NCI-H2029 (cell line): Measurements from ENCODE around the gene TNS3.

Experiments
- DNase-seq: peaks from one replicate; lab custom pipeline; 2025; lab: John Stamatoyannopoulos, UW

TNS3 gene

DNA sequence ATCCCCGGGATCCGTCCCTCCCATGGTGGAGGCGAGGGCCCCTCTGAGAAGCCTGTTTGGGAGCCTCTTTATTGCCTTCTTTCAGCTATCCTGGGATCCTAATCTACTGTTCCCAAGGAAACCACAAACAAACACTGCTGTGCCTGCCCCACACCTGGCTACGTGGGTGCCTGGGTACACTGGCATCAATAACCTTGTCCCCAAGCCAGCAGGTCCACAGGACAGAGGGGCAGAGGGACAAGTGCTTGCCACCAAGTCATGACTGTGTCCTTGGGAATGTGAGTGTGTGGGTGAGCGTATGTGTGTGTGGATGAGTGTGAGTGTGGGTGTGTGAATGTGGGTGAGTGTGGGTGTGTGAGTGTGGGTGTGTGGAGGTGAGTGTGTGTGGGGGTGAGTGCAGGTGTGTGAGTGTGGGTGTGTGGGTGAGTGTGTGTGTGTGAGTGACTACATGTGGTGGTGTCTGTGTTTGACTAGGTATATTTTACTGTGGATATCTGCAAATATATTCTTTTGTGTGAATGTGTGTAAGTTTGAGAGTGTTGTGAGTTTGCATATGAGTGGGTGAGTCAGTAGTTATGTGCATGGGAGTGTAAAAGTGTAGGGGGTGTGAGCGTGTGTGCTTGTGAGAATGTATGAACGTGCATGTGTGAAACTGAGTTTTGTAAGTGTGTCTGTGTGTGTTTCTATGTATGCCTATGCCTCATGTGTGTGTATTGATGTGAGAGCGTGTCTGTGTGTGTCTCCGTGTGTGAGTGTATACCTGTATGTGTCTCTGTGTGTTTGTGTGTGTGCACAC, 96.1 kb downstream of the TNS3 start:
- DNase-seq = peak; percentile 39

DNA sequence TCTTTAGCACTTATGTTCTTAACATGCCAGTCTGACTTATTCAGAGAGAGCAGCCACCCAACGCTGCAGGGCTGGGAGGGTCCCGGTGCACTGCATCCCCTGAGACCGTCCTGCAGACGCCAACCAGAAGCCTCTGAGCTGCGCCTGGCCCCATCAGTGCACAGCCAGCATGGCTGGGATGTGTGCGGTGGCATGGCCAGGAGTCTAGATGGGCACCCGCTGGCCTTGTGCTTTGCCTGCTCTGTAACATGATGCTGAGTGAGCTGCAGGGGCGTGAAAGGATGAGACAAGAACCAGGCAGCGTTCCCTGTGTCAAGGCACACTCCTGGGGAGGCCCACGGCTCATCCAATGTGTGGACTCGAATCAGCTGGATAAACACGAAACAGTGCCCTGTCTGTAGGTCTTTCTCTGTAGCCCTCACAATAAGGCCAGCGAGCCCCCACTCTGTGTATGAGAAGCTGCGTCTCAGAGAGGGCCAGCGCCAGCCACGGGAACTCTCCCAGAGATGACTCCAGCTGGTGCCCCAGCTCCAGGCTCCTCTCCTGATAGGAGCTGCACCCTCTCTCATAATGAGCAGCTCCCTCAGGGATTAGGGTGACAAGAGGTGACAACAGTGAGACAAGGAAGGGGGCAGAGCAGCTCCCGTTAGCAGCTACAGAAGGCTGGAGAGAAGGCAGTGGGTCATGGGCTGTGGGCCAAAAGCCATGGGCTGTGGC, 96.8 kb downstream of the TNS3 start:
- DNase-seq = no peak

DNA sequence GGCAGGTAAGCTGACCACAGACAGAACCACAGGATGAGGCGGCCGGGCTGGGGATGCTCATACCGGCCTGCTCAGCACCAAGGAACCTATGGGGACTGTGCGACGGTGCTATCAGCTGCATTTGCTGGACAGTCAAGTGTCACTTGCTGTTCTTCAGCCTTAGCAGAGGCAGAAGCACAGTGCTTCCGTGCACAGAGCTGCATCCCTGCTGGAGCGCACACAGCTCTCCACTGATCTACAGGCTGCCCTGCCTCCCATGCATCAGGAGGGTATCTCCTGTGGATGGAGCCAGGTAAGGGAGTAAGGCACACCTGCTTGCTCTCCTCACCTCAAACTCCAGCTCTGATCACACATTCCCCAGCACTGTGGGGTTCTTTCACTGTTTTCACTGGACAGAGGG, 97.5 kb downstream of the TNS3 start:
- DNase-seq = no peak

DNA sequence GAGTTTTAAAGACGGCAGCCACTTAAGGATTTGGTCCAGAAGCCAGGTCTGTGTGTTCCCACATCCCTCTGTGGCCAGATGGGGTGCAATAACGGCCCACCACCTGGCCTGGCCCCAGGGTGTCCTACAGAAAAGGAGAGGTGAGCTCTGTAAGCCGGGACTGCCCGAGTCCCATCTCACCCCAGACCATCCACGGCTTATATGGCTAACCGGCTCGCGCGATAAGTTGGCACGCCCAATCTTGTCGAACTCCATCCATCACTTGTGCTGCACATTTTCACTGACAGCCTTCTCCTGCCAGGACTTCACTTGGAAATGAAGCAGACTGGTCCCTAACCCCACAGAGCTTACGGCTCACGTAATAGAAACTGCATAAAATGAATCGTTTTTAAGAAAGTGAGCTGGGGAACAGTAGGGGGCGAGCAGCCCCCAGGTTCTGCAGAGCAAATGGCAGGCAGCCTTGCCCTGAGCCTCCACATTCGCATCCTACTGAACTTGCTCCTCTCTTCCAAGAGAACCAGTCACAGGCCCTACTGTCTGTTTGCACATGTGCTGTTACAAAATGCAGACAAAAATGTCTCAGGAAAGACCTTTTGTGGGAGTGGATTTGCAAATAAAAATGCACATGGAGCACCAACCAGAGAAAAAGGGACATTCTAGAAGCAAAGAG, 98.2 kb downstream of the TNS3 start:
- DNase-seq = no peak

DNA sequence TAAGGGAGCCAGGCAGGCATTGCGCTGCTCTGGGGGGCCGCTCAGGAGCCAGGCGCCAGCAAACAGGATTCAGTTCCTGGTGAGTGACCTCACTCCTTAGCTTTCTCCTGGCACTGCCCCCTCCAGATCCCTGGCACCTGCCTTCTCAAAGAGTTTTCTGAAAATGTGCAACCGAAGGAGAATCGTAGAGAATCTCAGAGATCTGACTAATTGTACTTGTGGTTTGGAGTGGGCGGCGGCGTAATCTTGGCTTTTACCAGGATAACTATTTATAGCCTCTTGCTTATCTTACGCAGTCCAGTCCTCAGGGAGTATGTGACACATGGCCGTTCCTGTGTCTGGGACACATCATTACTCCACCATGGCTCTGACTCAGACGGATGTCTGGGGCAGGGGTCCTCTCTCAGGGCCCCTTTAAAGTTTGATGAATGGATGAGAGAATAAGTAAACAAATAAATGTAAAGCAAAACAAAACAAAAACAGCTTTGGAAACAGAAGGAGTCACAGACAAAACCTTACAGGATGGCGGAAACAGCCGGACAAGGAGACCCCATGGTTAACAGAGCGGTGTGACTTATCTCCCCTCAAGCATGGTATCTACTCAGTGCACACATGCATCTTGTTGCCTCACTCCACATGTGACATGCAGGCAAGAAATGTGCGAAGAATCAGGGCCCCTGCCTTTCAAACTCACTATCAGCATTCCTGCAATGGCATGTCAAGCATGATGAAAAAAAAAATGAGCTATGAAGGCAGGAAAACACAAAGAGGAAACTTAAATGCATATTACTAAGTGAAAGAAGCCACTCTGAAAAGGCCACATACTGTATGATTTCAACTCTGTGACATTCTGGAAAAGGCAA, 99.7 kb downstream of the TNS3 start:
- DNase-seq = no peak

DNA sequence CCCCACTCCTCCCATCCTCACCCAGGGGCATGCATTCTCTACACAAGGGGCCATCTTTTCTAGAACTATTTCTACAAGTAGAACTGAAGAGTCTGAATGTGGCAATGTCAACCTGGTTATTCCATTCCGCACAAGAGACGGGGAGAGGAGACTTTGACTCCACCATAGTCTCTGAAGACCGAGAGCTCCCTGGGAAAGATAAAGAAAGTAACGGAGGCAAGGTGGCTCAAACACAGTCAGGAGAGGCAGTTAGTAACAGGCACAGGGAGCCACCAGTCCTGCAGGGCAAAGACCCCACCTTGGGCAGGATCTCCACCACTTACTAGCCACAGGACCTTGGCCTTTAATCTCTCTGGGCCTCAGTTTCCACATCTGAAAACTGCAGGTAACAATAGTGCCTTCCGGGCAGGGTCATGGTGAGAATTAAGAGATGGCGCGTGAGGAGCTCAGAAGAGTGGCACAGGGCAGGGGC, 100.3 kb downstream of the TNS3 start:
- no peak for DNase-seq

DNA sequence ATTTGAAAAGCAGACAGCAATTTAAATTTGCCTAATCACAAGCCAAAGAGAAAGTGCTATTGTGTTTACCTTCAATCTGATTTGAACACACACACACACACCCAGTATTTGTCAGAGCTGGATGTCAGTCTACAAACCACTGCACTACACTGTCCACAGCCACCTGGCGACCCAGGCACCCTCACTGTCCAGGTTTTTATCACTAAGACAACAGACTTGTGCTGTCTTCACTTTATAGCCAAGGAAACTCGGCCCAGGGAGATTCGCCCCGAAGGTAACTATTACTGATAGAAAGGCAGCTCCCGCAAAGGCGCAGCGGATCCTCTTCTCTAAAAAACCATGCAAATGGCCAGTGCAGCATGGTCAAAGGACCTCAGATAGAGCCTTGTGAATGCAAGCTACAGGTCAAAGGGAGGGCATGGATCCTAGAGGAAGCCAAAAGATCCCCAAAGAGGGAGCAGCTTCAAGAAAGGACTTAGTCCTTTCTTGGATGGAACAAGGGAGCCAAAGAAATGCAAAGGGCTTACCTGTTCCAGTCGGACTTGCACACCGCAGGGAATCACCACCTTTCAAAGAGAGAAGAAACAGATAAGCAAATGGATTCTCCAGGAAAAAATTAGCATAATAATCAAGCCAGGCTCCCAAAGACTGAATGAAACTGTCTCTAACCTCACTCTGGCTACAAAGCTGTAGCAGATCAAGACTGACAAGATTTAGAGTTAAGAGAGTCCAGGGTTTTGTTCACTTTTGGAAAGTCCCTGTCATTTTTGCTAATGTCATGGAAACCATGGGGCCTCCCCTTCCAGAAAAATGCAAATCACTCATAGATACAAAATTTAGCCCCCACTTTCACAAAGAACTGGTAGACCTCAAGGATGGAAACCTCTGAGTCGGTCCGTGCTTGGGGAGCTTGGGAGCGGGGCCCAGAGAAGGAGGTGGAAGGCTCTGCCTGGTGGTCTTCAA, 101.1 kb downstream of the TNS3 start:
- DNase-seq = no peak

DNA sequence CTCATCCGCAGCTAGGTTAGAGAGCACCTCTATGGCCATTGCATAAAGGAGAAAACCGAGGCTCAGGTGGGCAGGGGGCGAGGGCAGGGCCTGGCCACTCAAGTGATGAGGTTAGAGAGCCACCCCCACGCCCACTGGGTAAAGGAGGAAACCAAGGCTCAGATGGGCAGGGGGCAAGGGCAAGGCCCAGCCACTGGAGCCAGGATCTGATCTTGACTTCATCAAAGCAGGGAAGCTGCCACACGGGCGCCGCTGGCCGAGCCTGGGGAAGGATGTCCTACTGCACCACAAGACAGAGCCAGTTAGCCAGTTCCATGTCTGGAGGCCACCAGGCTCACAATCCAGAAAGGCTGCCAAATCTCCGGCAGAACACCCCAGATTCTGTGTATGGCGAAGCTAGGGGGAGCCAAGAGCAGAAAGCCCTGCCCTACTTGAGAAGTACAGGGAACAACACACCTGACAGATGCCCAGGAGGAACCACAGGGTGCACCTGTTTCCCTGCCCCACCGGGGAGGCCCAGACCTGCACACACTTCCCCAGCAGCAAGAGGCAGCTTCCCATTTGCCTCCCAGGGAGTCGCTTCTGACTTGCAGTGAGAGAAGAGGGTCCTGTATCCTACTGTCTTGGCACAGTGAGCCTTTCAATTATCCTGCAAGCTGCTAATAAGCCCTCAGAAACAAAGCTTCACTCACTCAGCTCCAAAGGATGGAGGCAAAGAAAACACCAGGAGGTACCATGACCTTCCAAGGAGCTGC, 101.9 kb downstream of the TNS3 start:
- no peak for DNase-seq

DNA sequence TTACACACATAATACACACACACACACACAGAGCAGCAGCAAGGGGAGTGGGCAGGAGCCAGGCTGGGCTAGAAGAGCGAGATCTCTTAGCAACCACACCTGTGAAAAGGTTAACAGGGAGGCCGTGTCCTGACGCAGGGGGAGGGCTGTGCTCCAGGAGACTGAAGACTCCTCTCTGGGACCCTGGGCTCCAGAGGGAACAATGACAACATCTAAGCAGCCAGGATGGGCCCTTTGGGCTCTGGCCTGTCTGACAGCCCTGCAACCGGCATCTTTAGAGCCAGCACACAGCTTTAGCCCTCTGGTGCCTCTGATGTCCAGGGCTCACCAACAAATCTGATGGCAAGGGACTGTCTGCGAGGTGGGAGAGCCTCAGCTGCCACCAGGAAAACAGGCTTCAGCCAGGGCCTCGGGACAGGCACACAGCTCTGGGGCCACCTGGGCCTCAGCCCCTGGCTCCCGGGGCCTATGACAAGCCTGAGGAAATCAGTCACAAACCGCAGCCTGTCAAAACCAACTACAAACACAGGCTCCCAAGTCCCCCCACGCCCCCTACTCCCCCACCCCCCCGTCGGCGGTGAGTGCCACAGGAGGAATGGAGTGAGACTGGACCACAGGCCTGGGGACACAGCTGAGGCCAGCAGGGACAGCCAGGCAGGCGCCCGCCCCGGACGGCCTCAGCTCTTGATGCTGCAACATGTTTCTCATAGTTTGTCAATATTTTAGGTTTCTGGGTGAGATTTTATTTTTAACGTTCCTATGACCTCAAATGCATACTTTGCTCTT, 102.8 kb downstream of the TNS3 start:
- DNase-seq = no peak

DNA sequence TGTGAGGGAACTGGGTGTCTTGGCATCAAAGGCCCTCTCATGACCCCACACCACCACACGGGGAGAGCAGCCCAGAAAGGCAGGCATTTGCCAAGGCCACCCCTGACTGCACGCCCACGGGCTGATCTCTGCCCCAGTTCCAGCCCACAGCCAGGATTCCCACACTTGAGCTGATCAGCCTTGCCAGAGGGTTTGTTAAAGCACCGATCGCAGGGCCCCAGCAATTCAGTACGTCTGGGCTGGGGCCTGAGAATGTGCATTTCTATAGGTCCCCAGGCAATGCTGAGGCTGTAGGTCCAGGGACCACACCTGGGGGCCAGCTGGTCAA, 103.9 kb downstream of the TNS3 start:
- no peak for DNase-seq

DNA sequence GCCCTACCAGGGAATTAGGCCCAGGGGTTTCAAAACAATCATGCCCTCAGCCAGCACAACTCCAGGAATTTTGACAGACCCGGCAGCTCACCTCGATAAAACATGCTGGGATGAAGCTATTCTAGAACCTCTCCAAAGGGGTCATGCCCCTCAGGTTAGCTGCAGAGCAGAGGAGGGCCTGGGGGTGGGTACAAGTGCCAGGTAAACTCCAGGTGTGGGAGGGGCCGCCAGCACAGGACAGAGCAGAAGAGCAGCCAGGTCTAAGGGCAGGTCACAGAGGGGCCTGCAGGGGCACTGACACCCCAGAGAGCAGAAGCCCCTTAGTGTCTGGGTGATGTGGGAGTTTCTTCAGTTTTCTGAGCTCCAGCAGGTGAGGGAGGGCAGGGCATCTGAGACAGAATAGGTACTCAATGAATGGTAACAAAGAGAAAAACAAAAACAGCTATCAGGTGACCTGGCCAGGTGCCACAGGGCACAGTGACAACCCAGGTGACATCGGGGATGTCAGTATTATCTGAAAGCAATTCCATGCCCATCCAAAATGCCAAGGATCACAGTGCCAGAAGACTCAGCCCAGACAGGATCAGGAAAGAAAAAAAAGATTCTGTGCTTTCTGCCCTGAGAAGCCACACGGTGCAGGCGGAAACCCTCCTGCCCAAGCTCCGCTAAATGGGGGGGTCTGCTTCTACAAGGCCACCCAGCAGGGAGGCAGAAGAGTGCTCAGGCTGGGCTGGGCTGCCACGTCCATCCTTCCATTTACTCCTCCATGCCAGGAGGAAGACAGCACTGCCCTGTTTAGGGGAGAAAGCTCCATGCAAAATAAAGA, 104.5 kb downstream of the TNS3 start:
- DNase-seq = peak; percentile 81

DNA sequence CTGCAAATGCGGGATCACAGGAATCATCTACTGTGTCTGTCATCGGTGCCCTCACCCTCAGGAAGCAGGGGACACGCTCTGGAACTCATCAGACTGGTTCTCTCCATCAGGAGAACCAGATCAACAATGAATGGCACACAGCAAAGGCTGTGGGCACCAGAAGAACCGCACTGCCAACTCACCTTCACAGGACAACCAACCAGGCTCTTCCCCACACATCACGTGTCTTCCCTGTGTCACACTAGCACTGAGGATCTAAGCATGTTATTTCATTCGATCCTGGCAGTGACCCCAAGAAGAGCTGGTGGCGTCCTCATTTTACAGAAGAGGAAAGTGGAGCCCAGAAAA, 106.1 kb downstream of the TNS3 start:
- peak; percentile 38 for DNase-seq

DNA sequence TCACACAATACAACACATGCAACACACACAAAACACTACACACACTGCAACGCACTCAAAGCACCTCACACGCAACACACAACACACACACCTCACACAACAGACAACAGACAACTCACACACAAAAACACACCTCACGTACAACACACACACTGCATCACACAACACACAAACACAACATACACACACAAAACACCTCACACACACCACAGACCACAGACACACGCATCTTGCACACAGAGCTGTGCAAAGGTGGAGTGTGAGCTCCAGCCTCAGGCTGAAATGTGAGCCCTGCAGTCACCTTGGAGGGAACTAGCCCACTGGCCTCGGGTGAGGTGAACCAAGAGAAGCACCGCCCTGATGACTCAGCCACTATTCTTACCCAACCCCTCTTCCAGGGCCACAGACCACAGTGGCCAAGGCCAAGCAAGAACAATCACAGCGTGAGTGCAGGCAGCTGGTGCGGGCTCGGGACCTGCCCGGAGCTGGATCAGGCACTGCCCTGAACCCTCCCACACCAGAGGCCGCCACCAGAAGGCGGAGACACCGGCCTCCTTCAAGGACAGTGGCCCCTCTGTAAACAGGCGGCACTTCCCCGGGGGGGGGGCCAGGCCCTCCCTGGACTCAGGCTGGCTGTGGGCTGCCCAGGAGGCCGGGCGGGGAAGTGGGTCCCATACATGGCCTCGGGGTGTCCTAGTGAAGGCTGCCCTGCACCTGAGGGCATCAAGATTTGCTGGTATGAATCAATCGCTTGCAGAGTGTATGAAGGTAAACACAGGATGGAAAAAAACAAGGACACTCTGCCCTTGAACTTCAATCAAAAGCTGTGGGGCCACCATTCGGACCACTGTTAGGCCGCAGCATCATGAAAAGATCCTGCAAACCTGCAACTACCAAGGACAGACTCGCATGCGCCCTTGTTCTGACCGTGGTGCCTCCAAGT, 106.7 kb downstream of the TNS3 start:
- DNase-seq = peak; percentile 93

DNA sequence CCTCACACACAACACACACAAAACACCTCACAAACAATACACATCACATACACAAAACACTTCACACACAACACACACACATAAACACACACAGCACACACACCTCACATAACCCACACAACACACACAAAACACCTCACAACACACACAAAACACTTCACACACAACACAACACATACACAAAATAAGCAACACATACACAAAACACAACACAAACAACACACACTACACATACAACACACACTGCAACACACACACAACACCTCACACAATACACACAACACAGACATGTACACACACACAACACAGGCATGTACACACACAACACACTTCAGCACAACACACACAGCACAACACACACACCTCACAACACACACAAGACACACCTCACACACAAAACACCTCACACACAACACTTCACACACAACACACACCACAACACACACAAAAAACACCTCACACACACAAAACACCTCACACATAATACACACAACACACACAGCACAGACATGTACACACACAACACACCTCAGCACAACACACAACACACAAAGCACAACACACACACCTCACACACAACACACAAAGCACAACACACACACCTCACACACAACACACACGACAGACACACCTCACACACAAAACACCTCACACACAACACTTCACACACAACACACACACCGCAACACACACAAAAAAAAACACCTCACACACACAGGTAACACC, 107.5 kb downstream of the TNS3 start:
- no peak for DNase-seq

DNA sequence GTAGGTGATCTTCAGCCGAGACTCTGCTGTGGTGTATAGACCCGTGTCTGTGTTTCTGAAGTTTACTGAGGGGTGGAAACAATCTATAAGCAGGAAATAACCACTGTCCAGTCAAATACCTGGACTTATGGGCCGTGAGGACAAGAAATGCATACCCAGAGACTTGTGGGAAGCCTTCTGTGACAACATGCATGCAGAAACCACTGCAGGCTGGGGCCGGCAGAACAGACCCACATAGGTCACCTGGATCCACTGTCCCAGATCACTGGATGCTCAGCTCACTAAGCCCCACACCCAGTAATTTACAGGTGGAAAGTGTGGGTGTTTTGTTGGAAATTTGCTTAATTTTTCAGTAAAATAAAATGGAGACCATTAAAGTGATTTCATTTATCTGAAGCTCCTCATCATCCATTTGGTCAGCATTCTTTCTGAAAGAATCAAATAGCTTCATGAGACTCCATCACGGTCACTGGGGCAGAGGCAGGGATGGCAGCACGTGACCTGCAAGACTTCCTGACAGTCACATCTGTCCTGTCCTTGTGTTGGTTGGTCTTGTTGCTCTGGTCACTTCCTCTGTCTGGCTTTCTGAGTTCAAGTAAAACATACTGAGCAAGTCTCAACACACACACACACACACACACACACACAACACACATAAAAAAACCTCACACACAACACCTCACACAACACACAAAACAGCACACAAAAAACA, 108.3 kb downstream of the TNS3 start:
- DNase-seq = no peak
